ENCODE results near the gene FAM24B. TPM values are rescaled to one million over a fixed set of nuclear protein-coding genes. Genes with fewer than 3 reads are reported as not detected.

Gene FAM24B
- total and polyA plus RNA-seq, 4 donors: 0.21 to 2.0 (median 0.84) TPM; not detected in 1

- H3K36me3 ChIP-seq (ENCODE audit: control insufficient read depth in 4 of 4, insufficient read depth in 3 of 4, low read depth in 1 of 4, low read length in 3 of 4): no peaks in the 10 kb centered on the region
- H3K4me3 ChIP-seq (ENCODE audit: low read depth in 1 of 3, low read length in 3 of 3): no peak overlapping the region
- H3K4me1 ChIP-seq (ENCODE audit: control insufficient read depth in 4 of 4, insufficient read depth in 4 of 4, low read length in 3 of 4): peaks cover 0 to 4% (median 1%) of the 10 kb centered on the region in 4 donors
- no peak overlapping the region for H3K9ac ChIP-seq (ENCODE audit: low read depth in 1 of 2, low read length in 2 of 2)
- no peak for DNase-seq (ENCODE audit: low spot score)
- H3K27ac ChIP-seq (ENCODE audit: low read depth in 1 of 2, low read length in 2 of 2): no peak overlapping the region
- no peak for TF ChIP-seq YY1 (IDR thresholded peaks at IDR 0.05)
- no peaks in the 10 kb centered on the region for H3K27me3 ChIP-seq (ENCODE audit: control insufficient read depth in 4 of 4, insufficient read depth in 4 of 4, low read length in 3 of 4)
- 97% methylated on average over 2 of the region's 2 CpGs for WGBS
- H3K9me3 ChIP-seq (ENCODE audit: control insufficient read depth in 4 of 4, low read length in 3 of 4): no peaks in the 10 kb centered on the region
Observed at GRCh38 chr10:122852261-122852660, 27.1 kb downstream of the FAM24B start.

- Histone ChIP-seq H3K4me3 (ENCODE audit: low read depth in 1 of 3, low read length in 3 of 3) (no peak overlapping the region), H3K27me3 (ENCODE audit: control insufficient read depth in 4 of 4, insufficient read depth in 4 of 4, low read length in 3 of 4) (no peaks in the 10 kb centered on the region), H3K9ac (ENCODE audit: low read depth in 1 of 2, low read length in 2 of 2) (no peak overlapping the region), H3K36me3 (ENCODE audit: control insufficient read depth in 4 of 4, insufficient read depth in 3 of 4, low read depth in 1 of 4, low read length in 3 of 4) (no peaks in the 10 kb centered on the region), H3K9me3 (ENCODE audit: control insufficient read depth in 4 of 4, low read length in 3 of 4) (no peaks in the 10 kb centered on the region), H3K27ac (ENCODE audit: low read depth in 1 of 2, low read length in 2 of 2) (no peak overlapping the region), H3K4me1 (ENCODE audit: control insufficient read depth in 4 of 4, insufficient read depth in 4 of 4, low read length in 3 of 4) (peaks cover 0 to 4% (median 1%) of the 10 kb centered on the region in 4 donors)
- 69% methylated on average over 5 of the region's 5 CpGs for WGBS
- DNase-seq (ENCODE audit: low spot score): no peak
- TF ChIP-seq MAX (IDR thresholded peaks at IDR 0.05) (no peak), TAF1 (conservative IDR thresholded peaks at IDR 0.05) (no peak), CTCF (IDR thresholded peaks at IDR 0.05; ENCODE audit: low read depth, low read length, missing input control) (no peak), ZBTB33 (IDR thresholded peaks at IDR 0.05) (no peak), EGR1 (IDR thresholded peaks at IDR 0.05; ENCODE audit: low read depth in 2 of 2) (no peak), FOXA1 (IDR thresholded peaks at IDR 0.05) (no peak), JUND (IDR thresholded peaks at IDR 0.05) (no peak), REST (IDR thresholded peaks at IDR 0.05) (no peak), FOXA2 (IDR thresholded peaks at IDR 0.05) (no peak), ATF3 (IDR thresholded peaks at IDR 0.05) (no peak), YY1 (IDR thresholded peaks at IDR 0.05) (no peak), SP1 (IDR thresholded peaks at IDR 0.05) (no peak), HNF4G (IDR thresholded peaks at IDR 0.05) (no peak), NR2F2 (IDR thresholded peaks at IDR 0.05) (no peak), RAD21 (IDR thresholded peaks at IDR 0.05) (no peak)
Observed at GRCh38 chr10:122850705-122851640, 28.4 kb downstream of the FAM24B start.

All from liver (tissue), 9 donors.